Measurements from ENCODE around the gene RAB3C.

DNA sequence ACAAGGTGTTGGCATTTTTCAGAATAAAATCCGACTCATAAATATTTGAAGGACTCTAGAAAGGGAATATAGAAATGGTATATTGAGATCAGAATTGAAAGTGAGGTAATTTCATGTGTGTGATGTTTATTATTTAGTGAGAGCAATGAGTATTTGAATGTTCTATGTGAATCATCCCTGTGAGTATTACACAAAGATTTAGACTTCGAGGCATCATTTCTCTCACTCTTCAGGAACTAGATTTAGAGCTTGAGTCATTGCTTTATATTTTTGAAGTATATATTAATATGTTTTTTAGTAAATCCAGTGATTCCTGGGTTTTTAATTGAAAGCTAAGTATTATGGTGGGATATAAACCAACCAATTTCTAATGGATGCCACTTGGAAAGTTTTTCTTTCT is 91.2 kb downstream of the RAB3C start:
- TF ChIP-seq, protein P1, sequence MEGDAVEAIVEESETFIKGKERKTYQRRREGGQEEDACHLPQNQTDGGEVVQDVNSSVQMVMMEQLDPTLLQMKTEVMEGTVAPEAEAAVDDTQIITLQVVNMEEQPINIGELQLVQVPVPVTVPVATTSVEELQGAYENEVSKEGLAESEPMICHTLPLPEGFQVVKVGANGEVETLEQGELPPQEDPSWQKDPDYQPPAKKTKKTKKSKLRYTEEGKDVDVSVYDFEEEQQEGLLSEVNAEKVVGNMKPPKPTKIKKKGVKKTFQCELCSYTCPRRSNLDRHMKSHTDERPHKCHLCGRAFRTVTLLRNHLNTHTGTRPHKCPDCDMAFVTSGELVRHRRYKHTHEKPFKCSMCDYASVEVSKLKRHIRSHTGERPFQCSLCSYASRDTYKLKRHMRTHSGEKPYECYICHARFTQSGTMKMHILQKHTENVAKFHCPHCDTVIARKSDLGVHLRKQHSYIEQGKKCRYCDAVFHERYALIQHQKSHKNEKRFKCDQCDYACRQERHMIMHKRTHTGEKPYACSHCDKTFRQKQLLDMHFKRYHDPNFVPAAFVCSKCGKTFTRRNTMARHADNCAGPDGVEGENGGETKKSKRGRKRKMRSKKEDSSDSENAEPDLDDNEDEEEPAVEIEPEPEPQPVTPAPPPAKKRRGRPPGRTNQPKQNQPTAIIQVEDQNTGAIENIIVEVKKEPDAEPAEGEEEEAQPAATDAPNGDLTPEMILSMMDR (IDR thresholded peaks at IDR 0.05), result no peak
- TF ChIP-seq POLR2A (IDR thresholded peaks at IDR 0.05), result no peak

All from breast epithelium (tissue), 3 donors.